Panc1 (cell line): Measurements from ENCODE around the gene C19orf81. TPM values are rescaled to one million over a fixed set of nuclear protein-coding genes. Genes with fewer than 3 reads are reported as not detected.

Experiments used
- ATAC-seq: fragments of 200-7000 bp; cut with Tn5 transposase; 2 replicates; pipeline ENCODE4 v1.9.1; 2020; ENCODE audit warnings: mild to moderate bottlenecking, moderate library complexity
- BruUV-seq: library from RNA; stranded (reverse); fragments of 400-500 nt; replicated peaks from 2 replicates; lab custom pipeline; 2021; lab: Mats Ljungman, UMichigan
- CTCF ChIA-PET: fragments of 300-600 bp; sonication (Branson Sonifier 250); formaldehyde crosslinking; loops from one replicate; lab custom pipeline; 2022; ENCODE audit warnings: antibody characterized with exemption; lab: Charles Lee
- POLR2A ChIA-PET: fragments of 300-600 bp; sonication (Branson Sonifier 250); formaldehyde crosslinking; loops from one replicate; lab custom pipeline; 2022; ENCODE audit warnings: antibody characterized with exemption; lab: Charles Lee
- DNase-seq: peaks from one replicate; pipeline ENCODE4 v3.0.0-alpha.2; 2010; ENCODE audit warnings: low read depth, low spot score
- H3K27ac ChIP-seq: 2 replicates; pipeline ENCODE4 v1.5.1; 2011; ENCODE audit warnings: mild to moderate bottlenecking, low read length, inconsistent platforms
- H3K27me3 ChIP-seq: fragments of 200-500 bp; sonication (Bioruptor generic); 2 replicates; pipeline ENCODE4 v1.6.0; 2014; ENCODE audit warnings: low read length, inconsistent platforms; ENCODE audit not compliant: control insufficient read depth, insufficient read depth
- H3K36me3 ChIP-seq: fragments of 200-500 bp; sonication (Bioruptor generic); 2 replicates; pipeline ENCODE4 v1.5.1; 2014; ENCODE audit warnings: inconsistent platforms, mild to moderate bottlenecking, low read length, moderate library complexity; ENCODE audit not compliant: control insufficient read depth, insufficient read depth
- H3K4me1 ChIP-seq: 2 replicates; pipeline ENCODE4 v1.5.1; 2011; ENCODE audit warnings: inconsistent platforms, mild to moderate bottlenecking, low read length, moderate library complexity; ENCODE audit not compliant: control insufficient read depth, insufficient read depth
- H3K4me3 ChIP-seq, 2 experiments: 2 replicates each; pipeline ENCODE4 v1.5.1; 2011 to 2012; ENCODE audit warnings: low read depth in 2 of 2, low read length in 2 of 2, mild to moderate bottlenecking in 2 of 2, inconsistent platforms in 1 of 2, moderate library complexity in 1 of 2
- H3K9me3 ChIP-seq: fragments of 200-500 bp; sonication (Bioruptor generic); 2 replicates; pipeline ENCODE4 v1.5.1; 2014; ENCODE audit warnings: low read depth, mild to moderate bottlenecking, inconsistent platforms, low read length, moderate library complexity; ENCODE audit not compliant: control insufficient read depth, insufficient read depth
- CTCF ChIP-seq: fragments of 450-650 bp; IDR thresholded peaks from 2 replicates; pipeline ENCODE4 v1.5.1; 2017; ENCODE audit warnings: mild to moderate bottlenecking
- POLR2AphosphoS5 ChIP-seq: IDR thresholded peaks from 2 replicates; pipeline ENCODE4 v1.6.1; 2012; ENCODE audit warnings: mild to moderate bottlenecking, low read depth, low read length, moderate library complexity
- SIN3A ChIP-seq: IDR thresholded peaks from 2 replicates; pipeline ENCODE4 v1.6.1; 2012; ENCODE audit warnings: low read depth, mild to moderate bottlenecking, low read length, moderate library complexity, borderline replicate concordance; ENCODE audit not compliant: insufficient read depth
- TCF7L2 ChIP-seq: IDR thresholded peaks from 2 replicates; pipeline ENCODE4 v1.6.1; 2011; ENCODE audit warnings: mild to moderate bottlenecking, low read depth, low read length, inconsistent platforms
- in situ Hi-C: cut with HindIII; loops from 2 replicates; pipeline ENCODE4 v1.10.0; 2016; ENCODE audit warnings: low sequenced_read_pairs, low pct_unique_long_range_greater_than_20kb
- intact Hi-C: fragments of 100-400 bp; cut with micrococcal nuclease; formaldehyde crosslinking; loops from one replicate; pipeline ENCODE4 v1.10.0; 2022; ENCODE audit not compliant: unreplicated experiment
- total RNA-seq: library from RNA; stranded (reverse); gene quantifications from one replicate; pipeline ENCODE4 v1.2.1, GENCODE V29; 2021; ENCODE audit not compliant: unreplicated experiment
- TF ChIP-seq, protein P1 (sequence below), 2 experiments: IDR thresholded peaks; 2 replicates each; pipeline ENCODE4 v1.6.1; 2011 to 2012; ENCODE audit warnings: low read depth in 2 of 2, control low read depth in 1 of 2, low read length in 1 of 2, mild to moderate bottlenecking in 1 of 2, moderate library complexity in 1 of 2; ENCODE audit not compliant: insufficient read depth in 1 of 2

The C19orf81 gene
- total RNA-seq, 1 experiment from 2014 or later, result 0.98 TPM

- intact Hi-C loops (no loop called here), in situ Hi-C loops (no loop called here)
- Histone ChIP-seq H3K27ac (no peak overlapping the region), H3K4me1 (no peaks in the 10 kb centered on the region), H3K4me3 (no peak overlapping the region), H3K9me3 (no peaks in the 10 kb centered on the region), H3K27me3 (no peaks in the 10 kb centered on the region; the same call in 1 of the 2 replicates), H3K36me3 (no peaks in the 10 kb centered on the region)
- CTCF ChIA-PET, result interaction anchor here (1.0 to 1.5 kb wide), 2 partner anchors 13 to 82 kb away, joined by 3 to 4 read pairs; no protein-coding TSS in a partner anchor
- no TSS peak for BruUV-seq
- ATAC-seq (no peak), DNase-seq (no peak)
- TF ChIP-seq CTCF (no peak), TCF7L2 (no peak)
- POLR2A ChIA-PET, result no interaction called here
Observed at GRCh38 chr19:50701367-50701985, 52.2 kb downstream of the C19orf81 start.

- no peak overlapping the region for H3K27ac ChIP-seq
- H3K4me1 ChIP-seq, result no peaks in the 10 kb centered on the region
- no peaks in the 10 kb centered on the region for H3K9me3 ChIP-seq
- H3K36me3 ChIP-seq, result no peaks in the 10 kb centered on the region
- H3K27me3 ChIP-seq, result no peaks in the 10 kb centered on the region; the same call in 1 of the 2 replicates
- in situ Hi-C loops (no loop called here), intact Hi-C loops (no loop called here)
- no peak overlapping the region for H3K4me3 ChIP-seq
- ChIA-PET POLR2A (no interaction called here), CTCF (interaction anchor here (0.6 kb wide), 2 partner anchors 103 to 242 kb away, joined by 3 read pairs; no protein-coding TSS in a partner anchor)
- DNase-seq (no peak), ATAC-seq (no peak)
- BruUV-seq, result no TSS peak
- no peak for TF ChIP-seq CTCF
- TF ChIP-seq POLR2AphosphoS5, result no peak
- no peak for TF ChIP-seq SIN3A
- TF ChIP-seq, protein P1, sequence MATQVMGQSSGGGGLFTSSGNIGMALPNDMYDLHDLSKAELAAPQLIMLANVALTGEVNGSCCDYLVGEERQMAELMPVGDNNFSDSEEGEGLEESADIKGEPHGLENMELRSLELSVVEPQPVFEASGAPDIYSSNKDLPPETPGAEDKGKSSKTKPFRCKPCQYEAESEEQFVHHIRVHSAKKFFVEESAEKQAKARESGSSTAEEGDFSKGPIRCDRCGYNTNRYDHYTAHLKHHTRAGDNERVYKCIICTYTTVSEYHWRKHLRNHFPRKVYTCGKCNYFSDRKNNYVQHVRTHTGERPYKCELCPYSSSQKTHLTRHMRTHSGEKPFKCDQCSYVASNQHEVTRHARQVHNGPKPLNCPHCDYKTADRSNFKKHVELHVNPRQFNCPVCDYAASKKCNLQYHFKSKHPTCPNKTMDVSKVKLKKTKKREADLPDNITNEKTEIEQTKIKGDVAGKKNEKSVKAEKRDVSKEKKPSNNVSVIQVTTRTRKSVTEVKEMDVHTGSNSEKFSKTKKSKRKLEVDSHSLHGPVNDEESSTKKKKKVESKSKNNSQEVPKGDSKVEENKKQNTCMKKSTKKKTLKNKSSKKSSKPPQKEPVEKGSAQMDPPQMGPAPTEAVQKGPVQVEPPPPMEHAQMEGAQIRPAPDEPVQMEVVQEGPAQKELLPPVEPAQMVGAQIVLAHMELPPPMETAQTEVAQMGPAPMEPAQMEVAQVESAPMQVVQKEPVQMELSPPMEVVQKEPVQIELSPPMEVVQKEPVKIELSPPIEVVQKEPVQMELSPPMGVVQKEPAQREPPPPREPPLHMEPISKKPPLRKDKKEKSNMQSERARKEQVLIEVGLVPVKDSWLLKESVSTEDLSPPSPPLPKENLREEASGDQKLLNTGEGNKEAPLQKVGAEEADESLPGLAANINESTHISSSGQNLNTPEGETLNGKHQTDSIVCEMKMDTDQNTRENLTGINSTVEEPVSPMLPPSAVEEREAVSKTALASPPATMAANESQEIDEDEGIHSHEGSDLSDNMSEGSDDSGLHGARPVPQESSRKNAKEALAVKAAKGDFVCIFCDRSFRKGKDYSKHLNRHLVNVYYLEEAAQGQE (IDR thresholded peaks at IDR 0.05; ENCODE audit: insufficient read depth in 1 of 2, low read depth in 2 of 2, low read length in 1 of 2), result no peak
- no peak for TF ChIP-seq TCF7L2
Observed at GRCh38 chr19:50702158-50702870, 53.1 kb downstream of the C19orf81 start.
